Psoas muscle (tissue), 8 donors: ENCODE measurements around the gene PLEKHA8. TPM values are rescaled to one million over a fixed set of nuclear protein-coding genes. Genes with fewer than 3 reads are reported as not detected.

Experiments
- ATAC-seq, 4 donors: fragments of 200-7000 bp; cut with Tn5 transposase; one replicate each; pipeline ENCODE4 v1.9.1; 2020; ENCODE audit warnings: moderate library complexity in 3 of 4, mild to moderate bottlenecking in 2 of 4
- DNase-seq, 2 donors: peaks; one replicate each; pipeline ENCODE4 v3.0.0-alpha.2; 2020
- H3K27ac ChIP-seq: fragments of 200-600 bp; one replicate; pipeline ENCODE4 v1.8.0; 2022
- H3K27me3 ChIP-seq, 3 donors: fragments of 200-600 bp in 1 of 3; one replicate each; pipeline versions ENCODE4 v1.6.1 to v1.8.0; 2013 to 2022; ENCODE audit warnings: low read length in 2 of 3, mild to moderate bottlenecking in 2 of 3, moderate library complexity in 1 of 3; ENCODE audit not compliant: insufficient read depth in 3 of 3
- H3K36me3 ChIP-seq, 2 donors: fragments of 200-600 bp in 1 of 2; one replicate each; pipeline versions ENCODE4 v1.6.1 to v1.8.0; 2013 to 2022; ENCODE audit warnings: low read depth in 1 of 2, mild to moderate bottlenecking in 1 of 2, moderate library complexity in 1 of 2; ENCODE audit not compliant: insufficient read depth in 1 of 2
- H3K4me1 ChIP-seq: fragments of 200-600 bp; one replicate; pipeline ENCODE4 v1.8.0; 2022
- H3K4me3 ChIP-seq: fragments of 200-600 bp; one replicate; pipeline ENCODE4 v1.8.0; 2022; ENCODE audit warnings: mild to moderate bottlenecking
- H3K9me3 ChIP-seq: fragments of 200-600 bp; one replicate; pipeline ENCODE4 v1.8.0; 2022
- WGBS, 3 donors: extraction: QIAGEN DNeasy Blood & Tissue Kit; methylation state at CpG; one replicate each; pipeline versions ENCODE4 v1.1.6 to v1.1.7; 2013; 5-methylcytosine and 5-hydroxymethylcytosine counted together
- intact Hi-C, 2 donors: fragments of 100-400 bp; cut with DNase I; formaldehyde crosslinking; loops; one replicate each; pipeline versions ENCODE4 v1.11.0 to v1.14.2; 2022
- polyA plus RNA-seq, 3 donors: library from polyadenylated mRNA; stranded (reverse); fragments of 200-250 nt; gene quantifications; one replicate each; pipeline ENCODE4 v1.2.3, GENCODE V29; 2013
- total RNA-seq, 4 donors: library from RNA; stranded (reverse); fragmentation: NEBNext Ultra II Directional in 2 of 4; extraction: Animal tissue kit (Norgen Biotek cat#: 25700) in 2 of 4; gene quantifications; one replicate each; pipeline versions ENCODE4 v1.2.1 to v1.2.4, GENCODE V29; 2021 to 2023
- TF ChIP-seq, protein P1 (sequence below): fragments of 200-600 bp; IDR thresholded peaks from one replicate; pipeline ENCODE4 v1.8.0; 2022; ENCODE audit warnings: antibody characterized with exemption
- donor health status: healthy with polysubstance abuse.
- donor health status: DM: no; HTN: no; CAD: no; lungs with moderate emphysema.
- donor health status: Bipolar disorder and iron deficiency.
- donor health status: healthy.
- donor health status: DM: yes; HTN: yes; CAD: no.
- donor health status: DM: no; HTN: no; CAD: no.
- donor health status: DM: no; HTN: no; CAD: no.
- donor health status: DM: yes; HTN: yes; CAD: no.

Gene PLEKHA8
- total and polyA plus RNA-seq, 7 donors = 1.3 to 4.0 (median 3.7) TPM

GRCh38 chr7:30047124-30047523 lies 18.9 kb downstream of the PLEKHA8 start:
- ATAC-seq = peak in 1 of 4 donors; percentile 31
- 25 to 35% (median 27%) methylated on average over 2 of the region's 2 CpGs for WGBS, 3 donors
- H3K9me3 ChIP-seq = no peaks in the 10 kb centered on the region
- no peaks in the 10 kb centered on the region for H3K27me3 ChIP-seq
- H3K36me3 ChIP-seq = peaks cover 0 to 69% of the 10 kb centered on the region in 2 donors
- peaks cover 4% of the 10 kb centered on the region for H3K4me1 ChIP-seq
- H3K27ac ChIP-seq = no peak overlapping the region
- no peak for DNase-seq
- no peak overlapping the region for H3K4me3 ChIP-seq
- intact Hi-C loops = no loop called here
- TF ChIP-seq, protein P1, sequence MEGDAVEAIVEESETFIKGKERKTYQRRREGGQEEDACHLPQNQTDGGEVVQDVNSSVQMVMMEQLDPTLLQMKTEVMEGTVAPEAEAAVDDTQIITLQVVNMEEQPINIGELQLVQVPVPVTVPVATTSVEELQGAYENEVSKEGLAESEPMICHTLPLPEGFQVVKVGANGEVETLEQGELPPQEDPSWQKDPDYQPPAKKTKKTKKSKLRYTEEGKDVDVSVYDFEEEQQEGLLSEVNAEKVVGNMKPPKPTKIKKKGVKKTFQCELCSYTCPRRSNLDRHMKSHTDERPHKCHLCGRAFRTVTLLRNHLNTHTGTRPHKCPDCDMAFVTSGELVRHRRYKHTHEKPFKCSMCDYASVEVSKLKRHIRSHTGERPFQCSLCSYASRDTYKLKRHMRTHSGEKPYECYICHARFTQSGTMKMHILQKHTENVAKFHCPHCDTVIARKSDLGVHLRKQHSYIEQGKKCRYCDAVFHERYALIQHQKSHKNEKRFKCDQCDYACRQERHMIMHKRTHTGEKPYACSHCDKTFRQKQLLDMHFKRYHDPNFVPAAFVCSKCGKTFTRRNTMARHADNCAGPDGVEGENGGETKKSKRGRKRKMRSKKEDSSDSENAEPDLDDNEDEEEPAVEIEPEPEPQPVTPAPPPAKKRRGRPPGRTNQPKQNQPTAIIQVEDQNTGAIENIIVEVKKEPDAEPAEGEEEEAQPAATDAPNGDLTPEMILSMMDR = no peak

DNA sequence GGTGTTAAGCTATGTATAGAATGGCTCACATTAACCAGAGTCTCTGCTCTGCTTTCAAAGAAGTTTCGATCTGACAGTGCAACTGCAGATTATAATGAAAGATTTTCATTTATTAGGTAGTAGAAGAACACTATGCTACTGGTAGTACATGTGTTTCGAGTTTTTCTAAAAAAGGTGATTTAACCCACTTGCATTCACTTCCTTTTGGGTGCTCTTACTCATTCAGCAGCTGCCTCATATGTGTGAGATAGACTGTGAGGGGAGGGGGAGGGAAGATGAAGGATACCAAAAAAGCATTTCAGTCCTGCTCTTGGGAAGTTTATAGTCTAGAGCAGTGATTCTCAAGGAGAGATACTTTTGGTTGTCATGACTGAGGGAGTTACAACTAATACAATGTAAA lies 20.4 kb downstream of the PLEKHA8 start:
- 91 to 95% (median 94%) methylated on average over 2 of the region's 2 CpGs for WGBS, 3 donors
- TF ChIP-seq, protein P1 = no peak
- intact Hi-C loops = no loop called here
- H3K4me3 ChIP-seq = no peak overlapping the region
- H3K9me3 ChIP-seq = no peaks in the 10 kb centered on the region
- peaks cover 4% of the 10 kb centered on the region for H3K4me1 ChIP-seq
- no peaks in the 10 kb centered on the region for H3K27me3 ChIP-seq
- no peak for ATAC-seq
- H3K27ac ChIP-seq = no peak overlapping the region
- H3K36me3 ChIP-seq = peaks cover 3 to 83% of the 10 kb centered on the region in 2 donors
- DNase-seq = no peak

DNA sequence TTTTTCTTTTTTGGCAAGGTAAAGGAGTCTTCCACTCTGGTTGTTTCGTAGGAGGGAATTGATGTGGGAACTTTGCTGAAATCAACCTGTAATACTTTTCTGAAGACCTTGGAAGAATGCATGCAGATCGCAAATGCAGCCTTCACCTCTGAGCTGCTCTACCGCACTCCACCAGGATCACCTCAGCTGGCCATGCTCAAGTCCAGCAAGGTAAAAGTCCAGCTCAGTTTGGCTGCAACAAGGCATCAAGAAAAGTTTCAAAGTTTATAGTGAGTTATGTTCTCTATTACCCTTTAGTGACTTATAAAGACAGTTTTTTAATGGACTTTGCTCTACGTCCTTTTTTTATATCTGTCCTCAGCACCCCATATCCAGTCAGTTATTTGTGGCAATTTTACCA lies 21.0 kb downstream of the PLEKHA8 start:
- H3K36me3 ChIP-seq = peaks cover 3 to 89% of the 10 kb centered on the region in 2 donors

DNA sequence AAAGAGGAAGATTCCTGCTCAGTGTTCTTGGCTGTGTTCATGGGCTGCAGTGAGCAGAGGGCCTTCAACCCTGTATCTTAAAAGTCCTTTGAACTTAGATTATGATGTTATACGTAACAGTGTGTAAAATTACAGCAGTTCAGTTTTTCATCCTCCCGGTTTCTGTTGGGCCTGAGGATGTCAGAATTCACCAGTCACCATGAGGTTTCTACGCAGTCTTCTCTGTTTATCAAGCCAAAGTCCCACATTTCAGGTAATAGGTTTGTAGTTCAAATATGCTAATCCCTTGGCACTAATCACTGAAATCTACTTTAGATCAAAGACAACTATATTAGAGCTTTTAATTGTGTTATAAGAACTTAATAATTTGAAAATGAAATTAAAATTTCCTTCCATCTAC lies 24.9 kb downstream of the PLEKHA8 start:
- Histone ChIP-seq H3K27ac (no peak overlapping the region), H3K9me3 (no peaks in the 10 kb centered on the region), H3K4me3 (no peak overlapping the region), H3K36me3 (peaks cover 8 to 86% of the 10 kb centered on the region in 2 donors), H3K27me3 (no peaks in the 10 kb centered on the region), H3K4me1 (no peaks in the 10 kb centered on the region)
- ATAC-seq = no peak
- TF ChIP-seq, protein P1 = no peak
- intact Hi-C loops = no loop called here
- 95 to 96% (median 96%) methylated on average over 3 of the region's 3 CpGs for WGBS, 3 donors
- no peak for DNase-seq

More for the DNA sequence above, 21.0 kb downstream of the PLEKHA8 start:
- Histone ChIP-seq H3K4me1 (peaks cover 4% of the 10 kb centered on the region), H3K4me3 (no peak overlapping the region), H3K27me3 (no peaks in the 10 kb centered on the region), H3K9me3 (no peaks in the 10 kb centered on the region), H3K27ac (no peak overlapping the region)
- DNase-seq (no peak), ATAC-seq (no peak)
- WGBS, 3 donors = 94 to 97% (median 97%) methylated on average over 4 of the region's 4 CpGs
- TF ChIP-seq, protein P1 = no peak
- intact Hi-C loops = no loop called here

DNA sequence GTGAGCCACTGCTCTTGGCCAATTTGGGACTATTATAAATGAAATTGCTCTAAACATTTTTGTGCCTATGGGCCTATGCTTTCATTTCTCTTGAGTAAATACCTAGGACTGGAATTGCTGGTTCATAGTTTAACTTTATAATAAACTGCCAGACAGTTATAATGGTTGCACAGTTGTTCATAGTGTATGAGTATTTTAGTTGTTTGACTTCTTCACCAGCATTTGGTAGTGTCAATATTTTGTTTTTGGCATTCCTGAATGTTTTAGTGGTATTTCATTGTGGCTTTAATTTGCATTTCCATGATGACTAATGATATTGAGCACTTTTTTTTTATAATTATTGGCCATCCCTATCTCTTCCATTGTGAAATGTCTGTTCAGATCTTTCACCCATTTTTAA lies 29.5 kb downstream of the PLEKHA8 start:
- no peak overlapping the region for H3K4me3 ChIP-seq
- no peaks in the 10 kb centered on the region for H3K9me3 ChIP-seq
- TF ChIP-seq, protein P1 = no peak
- DNase-seq = no peak
- no peaks in the 10 kb centered on the region for H3K4me1 ChIP-seq
- H3K36me3 ChIP-seq = peaks cover 8 to 66% of the 10 kb centered on the region in 2 donors
- intact Hi-C loops = no loop called here
- H3K27me3 ChIP-seq = no peaks in the 10 kb centered on the region
- no peak overlapping the region for H3K27ac ChIP-seq
- no peak for ATAC-seq
